Right cardiac atrium (tissue), 5 donors: ENCODE results near the gene BTD. TPM values are rescaled to one million over a fixed set of nuclear protein-coding genes. Genes with fewer than 3 reads are reported as not detected.
A peak's percentile ranks its signal among the peaks of the same experiment; 100 is the strongest.
"Not testable (repeated sequence)": the region's sequence is repeated elsewhere in the genome, so short reads cannot be mapped to it uniquely, and the experiment has no call there.

Experiments
- ATAC-seq, 2 donors: fragments of 200-7000 bp; cut with Tn5 transposase; one replicate each; pipeline versions ENCODE4 v1.8.0 to v1.9.1; 2020; ENCODE audit warnings: moderate library complexity in 2 of 2, mild to moderate bottlenecking in 1 of 2
- DNase-seq, 3 donors: peaks; one replicate each; pipeline ENCODE4 v3.0.0-alpha.2; 2020
- H3K27ac ChIP-seq: one replicate; pipeline ENCODE4 v1.5.1; 2013; ENCODE audit warnings: mild to moderate bottlenecking, low read length, control low read depth, moderate library complexity
- H3K27me3 ChIP-seq: one replicate; pipeline ENCODE4 v1.6.1; 2013; ENCODE audit not compliant: control insufficient read depth, insufficient read depth
- H3K4me1 ChIP-seq: one replicate; pipeline ENCODE4 v1.6.1; 2013; ENCODE audit warnings: low read length; ENCODE audit not compliant: control insufficient read depth, insufficient read depth
- H3K4me3 ChIP-seq: one replicate; pipeline ENCODE4 v1.5.1; 2013; ENCODE audit warnings: low read length, control low read depth
- H3K9me3 ChIP-seq: one replicate; pipeline ENCODE4 v1.6.1; 2013; ENCODE audit warnings: low read length; ENCODE audit not compliant: control insufficient read depth
- WGBS: extraction: QIAGEN DNeasy Blood & Tissue Kit; methylation state at CpG from one replicate; pipeline ENCODE4 v1.1.7; 2013; 5-methylcytosine and 5-hydroxymethylcytosine counted together
- intact Hi-C, 4 donors: fragments of 100-400 bp; cut with DNase I; formaldehyde crosslinking; loops; one replicate each; pipeline versions ENCODE4 v1.11.0 to v1.14.0; 2022 to 2023
- polyA plus RNA-seq: library from polyadenylated mRNA; stranded (reverse); fragments of 200-250 nt; gene quantifications from one replicate; pipeline ENCODE4 v1.2.3, GENCODE V29; 2013
- total RNA-seq, 4 donors: library from RNA; stranded (reverse); fragmentation: NEBNext Ultra II Directional; extraction: Animal tissue kit (Norgen Biotek cat#: 25700); gene quantifications; one replicate each; pipeline ENCODE4 v1.2.1, GENCODE V29; 2021
- donor health status: healthy with polysubstance abuse.
- donor health status: DM: no; HTN: yes; CAD: no.
- donor health status: DM: no; HTN: no; CAD: no.
- donor health status: DM: no; HTN: yes; CAD: no; lungs with severe emphysema.
- donor health status: DM: yes; HTN: yes; CAD: no.

BTD gene
- total and polyA plus RNA-seq, 5 donors: 8.0 to 13.5 (median 10.1) TPM

DNA sequence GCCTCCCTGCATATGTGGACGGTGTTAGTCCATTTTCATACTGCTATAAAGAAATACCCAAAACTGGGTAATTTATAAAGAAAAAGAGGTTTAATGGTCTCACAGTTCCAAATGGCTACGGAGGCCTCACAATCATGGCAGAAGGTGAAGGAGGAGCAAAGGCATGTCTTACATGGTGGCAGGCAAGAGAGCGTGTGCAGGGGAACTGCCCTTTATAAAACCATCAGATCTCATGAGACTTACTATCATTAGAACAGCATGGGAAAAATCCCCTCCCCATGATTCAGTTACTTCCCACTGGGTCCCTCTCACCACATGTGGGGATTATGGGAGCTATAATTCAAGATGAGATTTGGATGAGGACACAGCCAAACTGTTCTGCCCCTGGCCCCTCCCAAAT lies 1.3 kb downstream of the BTD start:
- ATAC-seq, H3K27ac ChIP-seq, H3K27me3 ChIP-seq, H3K4me1 ChIP-seq, intact Hi-C loops, H3K9me3 ChIP-seq, H3K4me3 ChIP-seq, DNase-seq: not testable (repeated sequence)
- 92% methylated on average over 3 of the region's 3 CpGs for WGBS

DNA sequence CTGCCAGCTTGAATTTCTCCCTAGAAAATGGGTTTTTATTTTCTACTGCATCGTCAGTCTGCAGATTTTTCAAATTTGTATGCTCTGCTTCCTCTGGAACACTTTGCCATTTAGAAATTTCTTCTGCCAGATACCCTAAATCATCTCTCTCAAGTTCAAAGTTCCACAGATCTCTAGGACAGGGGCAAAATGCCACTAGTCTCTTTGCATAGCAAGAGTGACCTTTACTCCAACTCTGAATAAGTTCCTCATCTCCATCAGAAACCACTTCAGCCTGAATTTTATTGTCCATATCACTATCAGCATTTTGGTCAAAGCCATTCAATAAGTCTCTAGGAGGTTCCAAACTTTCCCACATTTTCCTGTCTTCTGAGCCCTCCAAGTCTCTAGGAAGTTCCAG lies 3.0 kb downstream of the BTD start:
- H3K4me1 ChIP-seq, H3K9me3 ChIP-seq, H3K4me3 ChIP-seq, intact Hi-C loops, DNase-seq, ATAC-seq, H3K27ac ChIP-seq, H3K27me3 ChIP-seq: not testable (repeated sequence)
- 90% methylated on average over 1 of the region's 1 CpG for WGBS

DNA sequence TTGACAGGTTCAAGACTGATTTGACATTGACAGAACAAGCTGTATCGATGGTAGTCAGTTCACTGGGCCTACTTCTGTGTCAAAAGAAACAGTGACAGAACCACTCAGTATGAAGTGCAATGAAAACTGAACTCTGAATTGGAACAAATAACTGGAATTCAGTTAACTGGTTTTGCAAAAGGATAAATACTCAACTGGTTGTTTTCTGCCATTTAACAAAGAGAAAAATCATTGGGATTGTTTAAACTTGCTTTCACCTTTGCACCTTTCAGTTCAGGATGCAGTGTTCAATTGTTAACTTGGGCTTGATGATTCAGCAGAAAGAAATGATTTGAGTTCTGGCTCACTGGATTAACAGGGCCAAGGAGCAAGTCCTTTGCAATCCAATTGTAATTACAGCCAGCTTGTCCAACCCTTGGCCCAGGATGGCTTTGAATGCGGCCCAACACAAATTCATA lies 4.9 kb downstream of the BTD start:
- Histone ChIP-seq H3K4me3 (no peak overlapping the region), H3K4me1 (no peaks in the 10 kb centered on the region), H3K27ac (no peak overlapping the region), H3K27me3 (no peaks in the 10 kb centered on the region), H3K9me3 (no peaks in the 10 kb centered on the region)
- no peak for DNase-seq
- ATAC-seq: no peak
- 79% methylated on average over 2 of the region's 2 CpGs for WGBS
- intact Hi-C loops: no loop called here

DNA sequence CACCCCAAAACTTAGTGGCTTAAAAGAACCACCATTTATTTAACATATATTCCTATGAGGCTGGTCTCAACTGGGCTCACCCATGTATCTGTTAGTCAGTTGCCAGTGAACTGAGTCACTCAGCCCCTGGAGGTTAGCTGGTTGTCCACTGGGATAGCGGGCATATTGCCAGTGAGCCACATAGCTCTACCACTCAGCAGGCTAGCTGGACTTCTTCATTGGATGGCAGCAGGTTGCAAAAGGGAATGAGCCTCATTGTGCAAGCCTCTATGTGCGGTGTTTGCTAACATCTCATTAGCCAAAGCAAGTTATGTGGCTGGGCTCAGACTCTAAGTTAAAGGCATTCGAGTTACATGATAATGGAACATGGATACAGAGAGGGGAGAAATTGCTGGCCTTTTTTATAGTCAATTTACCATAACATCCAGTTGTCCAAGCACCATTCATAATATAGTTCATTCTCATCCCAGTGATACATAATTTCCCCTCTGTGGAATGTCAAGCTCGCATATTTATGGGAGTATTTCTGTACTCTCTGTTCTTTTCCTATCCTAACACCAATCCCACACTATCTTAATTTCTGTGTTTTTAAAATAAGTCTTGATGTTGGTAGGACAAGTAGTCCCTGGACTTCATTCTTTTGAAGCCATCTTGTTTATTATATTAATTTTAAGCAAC lies 8.7 kb downstream of the BTD start:
- WGBS: 91% methylated on average over 4 of the region's 4 CpGs
- ATAC-seq: no peak
- no peaks in the 10 kb centered on the region for H3K9me3 ChIP-seq
- DNase-seq: peak in 2 of 3 donors; percentile 24 to 60
- H3K27me3 ChIP-seq: no peaks in the 10 kb centered on the region
- no peak overlapping the region for H3K4me3 ChIP-seq
- intact Hi-C loops: no loop called here
- H3K4me1 ChIP-seq: no peaks in the 10 kb centered on the region
- H3K27ac ChIP-seq: no peak overlapping the region

DNA sequence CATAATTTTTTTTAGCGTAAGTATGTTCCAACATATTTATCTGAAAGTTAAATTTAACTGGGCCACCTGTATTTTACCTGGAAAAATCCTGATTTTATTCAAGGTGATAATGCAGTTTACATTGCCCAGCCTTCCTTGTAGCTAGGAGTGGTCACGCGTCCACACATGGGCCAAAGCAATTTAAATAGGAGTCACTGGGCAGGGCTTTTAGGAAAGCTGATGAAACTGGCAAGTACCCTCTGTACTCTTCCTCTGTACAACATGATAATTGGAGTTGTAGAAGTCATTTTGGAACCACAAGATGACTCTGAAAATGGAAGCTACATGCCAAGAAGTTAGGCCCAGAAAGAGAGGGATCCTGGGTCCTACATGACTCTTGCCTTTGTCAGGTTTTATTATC lies 9.5 kb downstream of the BTD start:
- H3K9me3 ChIP-seq: no peaks in the 10 kb centered on the region
- H3K27me3 ChIP-seq: no peaks in the 10 kb centered on the region
- intact Hi-C loops: no loop called here
- ATAC-seq (peak; percentile 71 to 88), DNase-seq (no peak)
- 86% methylated on average over 3 of the region's 3 CpGs for WGBS
- no peak overlapping the region for H3K27ac ChIP-seq
- no peaks in the 10 kb centered on the region for H3K4me1 ChIP-seq
- H3K4me3 ChIP-seq: no peak overlapping the region

DNA sequence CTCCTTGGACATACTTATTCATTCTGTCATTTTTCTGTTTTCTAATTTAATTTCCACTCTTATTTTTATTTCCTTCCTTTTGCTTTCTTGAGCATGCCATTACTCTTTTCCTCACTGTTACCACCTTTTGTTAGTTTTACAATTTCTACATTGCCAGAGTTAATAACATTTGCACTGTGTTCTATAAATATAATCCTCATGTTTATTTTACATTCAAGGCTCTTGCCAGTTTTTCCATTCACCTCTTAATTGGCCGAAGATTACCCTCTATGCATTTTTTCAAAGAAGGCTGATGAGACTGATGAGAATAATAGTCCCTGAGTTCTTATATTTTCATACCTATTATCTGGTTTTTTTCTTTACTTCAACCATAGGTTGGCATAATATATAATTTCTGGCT lies 10.5 kb downstream of the BTD start:
- H3K9me3 ChIP-seq: no peaks in the 10 kb centered on the region
- H3K4me3 ChIP-seq: no peak overlapping the region
- H3K27me3 ChIP-seq: no peaks in the 10 kb centered on the region
- DNase-seq (no peak), ATAC-seq (no peak)
- no peak overlapping the region for H3K27ac ChIP-seq
- intact Hi-C loops: no loop called here
- H3K4me1 ChIP-seq: no peaks in the 10 kb centered on the region
- 76% methylated on average over 1 of the region's 1 CpG for WGBS

DNA sequence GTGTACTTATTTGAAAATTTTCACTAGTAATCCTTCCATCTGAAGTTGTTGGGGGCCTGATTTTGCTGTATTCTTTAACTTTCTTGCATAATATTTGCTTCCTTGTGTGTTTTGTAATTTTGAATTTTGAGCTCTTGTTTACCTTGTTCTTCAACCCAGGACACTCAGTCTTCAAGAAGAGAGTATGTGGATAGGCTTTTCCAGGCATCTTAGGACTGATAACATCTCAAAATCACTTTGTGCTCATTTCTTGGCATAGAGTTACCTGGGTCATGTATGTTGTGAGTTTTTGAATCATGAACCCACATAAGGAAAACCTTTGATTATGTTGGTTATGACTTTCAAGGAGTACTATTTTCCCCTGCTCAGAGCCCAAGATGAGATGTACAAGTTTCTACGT lies 13.4 kb downstream of the BTD start:
- 91% methylated on average over 1 of the region's 1 CpG for WGBS
- H3K4me3 ChIP-seq: no peak overlapping the region
- no peaks in the 10 kb centered on the region for H3K9me3 ChIP-seq
- ATAC-seq: no peak
- no peak for DNase-seq
- H3K27me3 ChIP-seq: no peaks in the 10 kb centered on the region
- H3K4me1 ChIP-seq: no peaks in the 10 kb centered on the region
- intact Hi-C loops: no loop called here
- H3K27ac ChIP-seq: no peak overlapping the region

DNA sequence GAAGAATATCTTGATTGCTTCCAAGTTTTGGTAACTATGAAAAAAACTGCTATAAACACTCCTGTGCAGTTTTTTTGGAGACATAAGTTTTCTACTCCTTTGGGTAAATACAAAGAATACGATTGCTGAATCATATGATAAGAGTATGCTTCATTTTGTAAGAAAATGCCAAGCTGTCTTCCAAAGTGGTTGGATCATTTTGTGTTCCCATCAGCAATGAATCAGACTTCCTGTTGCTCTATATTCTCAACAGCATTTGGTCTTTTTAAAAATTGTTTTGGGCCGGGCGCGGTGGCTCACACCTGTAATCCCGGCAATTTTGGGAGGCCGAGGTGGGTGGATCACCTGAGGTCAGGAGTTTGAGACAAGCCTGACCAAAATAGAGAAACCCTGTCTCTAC lies 14.5 kb downstream of the BTD start:
- Histone ChIP-seq H3K27me3 (no peaks in the 10 kb centered on the region), H3K4me1 (no peaks in the 10 kb centered on the region), H3K9me3 (no peaks in the 10 kb centered on the region), H3K27ac (no peak overlapping the region), H3K4me3 (no peak overlapping the region)
- DNase-seq (no peak), ATAC-seq (no peak)
- intact Hi-C loops: no loop called here
- WGBS: 91% methylated on average over 6 of the region's 6 CpGs

DNA sequence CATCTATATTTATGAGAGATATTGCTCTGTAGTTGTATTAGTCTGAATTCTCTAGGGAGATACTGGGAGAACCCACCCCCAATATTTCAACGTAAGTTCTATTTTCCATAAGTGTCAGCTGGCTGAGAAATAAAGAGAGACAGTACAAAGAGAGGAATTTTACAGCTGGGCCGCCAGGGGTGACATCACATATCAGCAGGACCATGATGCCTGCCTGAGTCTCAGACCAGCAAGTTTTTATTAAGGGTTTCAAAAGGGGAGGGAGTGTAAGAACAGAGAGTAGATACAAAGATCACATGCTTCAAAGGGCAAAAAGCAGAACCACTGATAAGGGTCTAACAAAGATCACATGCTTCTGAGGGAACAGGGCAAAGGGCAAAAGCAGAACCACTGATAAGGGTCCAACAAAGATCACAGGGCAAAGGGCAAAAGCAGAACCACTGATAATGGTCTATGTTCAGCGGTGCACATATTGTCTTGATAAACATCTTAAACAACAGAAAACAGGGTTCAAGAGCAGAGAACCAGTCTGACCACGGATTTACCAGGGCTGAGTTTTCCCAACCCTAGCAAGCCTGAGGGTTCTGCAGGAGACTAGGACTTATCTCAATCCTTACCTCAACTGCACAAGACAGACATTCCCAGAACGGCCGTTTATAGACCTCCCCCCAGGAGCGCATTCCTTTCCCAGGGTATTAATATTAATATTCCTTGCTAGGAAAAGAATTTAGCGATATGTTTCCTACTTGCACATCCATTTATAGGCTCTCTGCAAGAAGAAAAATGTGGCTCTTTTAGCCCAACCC lies 18.3 kb downstream of the BTD start:
- WGBS: 92% methylated on average over 8 of the region's 8 CpGs
- ATAC-seq, H3K9me3 ChIP-seq, H3K27ac ChIP-seq, H3K4me3 ChIP-seq, DNase-seq, H3K4me1 ChIP-seq, H3K27me3 ChIP-seq: not testable (repeated sequence)
- intact Hi-C loops: loop anchor here in 1 of 4 donors (10.0 kb wide), 1 partner anchor 625 kb away; no protein-coding TSS in a partner anchor

DNA sequence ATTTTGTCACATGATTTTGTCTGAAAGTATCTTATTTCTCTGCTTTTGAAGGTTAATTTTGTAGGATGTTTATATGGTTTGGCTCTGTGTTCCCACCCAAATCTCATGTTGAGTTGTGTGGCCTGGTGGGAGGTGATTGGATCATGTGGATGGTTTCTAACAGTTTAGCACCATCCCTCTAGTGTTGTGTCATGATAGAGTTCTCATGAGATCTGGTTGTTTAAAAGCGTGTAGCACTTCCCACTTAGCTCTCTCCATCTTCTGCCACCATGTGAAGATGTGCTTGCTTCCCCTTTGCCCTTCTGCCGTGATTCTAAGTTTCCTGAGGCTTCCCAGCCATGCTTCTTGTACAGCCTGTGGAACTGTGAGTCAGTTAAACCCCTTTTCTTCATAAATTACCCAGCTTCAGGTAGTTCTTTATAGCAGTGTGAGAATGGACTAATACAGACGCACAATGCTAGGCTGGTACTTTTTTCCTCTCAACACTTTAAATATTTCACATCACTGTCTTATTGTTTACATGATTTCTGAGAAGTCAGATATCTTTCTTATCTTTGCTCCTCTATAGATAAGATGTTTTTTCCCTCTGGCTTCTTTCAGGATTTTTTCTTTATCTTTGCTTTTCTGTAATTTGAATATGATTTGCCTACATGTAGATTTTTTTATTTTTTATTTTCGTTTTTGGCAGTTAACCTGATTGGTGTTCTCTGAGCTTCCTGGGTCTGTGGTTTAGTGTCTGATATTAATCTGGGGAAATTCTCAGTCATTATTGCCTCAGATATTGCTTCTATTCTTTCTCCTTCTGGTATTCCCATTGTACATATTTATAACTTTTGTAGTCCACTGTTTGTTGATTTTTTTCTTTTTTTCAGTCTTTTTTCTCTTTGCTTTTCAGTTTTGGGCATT lies 22.2 kb downstream of the BTD start:
- ATAC-seq (no peak), DNase-seq (no peak)
- intact Hi-C loops: loop anchor here in 1 of 4 donors (10.0 kb wide), 1 partner anchor 621 kb away; no protein-coding TSS in a partner anchor
- H3K9me3 ChIP-seq: no peaks in the 10 kb centered on the region
- H3K4me3 ChIP-seq: no peak overlapping the region
- 70% methylated on average over 4 of the region's 4 CpGs for WGBS
- no peak overlapping the region for H3K27ac ChIP-seq
- H3K27me3 ChIP-seq: no peaks in the 10 kb centered on the region
- no peaks in the 10 kb centered on the region for H3K4me1 ChIP-seq
